SU-DHL-6 (cell line): Measurements from ENCODE around the gene MFSD11.

ENCODE experiments used
- H2AFZ ChIP-seq: fragments of 200-600 bp; sonication (generic); 2 replicates; pipeline ENCODE4 v1.6.1; 2014; ENCODE audit warnings: low read depth, mild to moderate bottlenecking, moderate library complexity, mixed read lengths, antibody characterized with exemption, low read length; ENCODE audit not compliant: severe bottlenecking
- H3F3A ChIP-seq: fragments of 200-600 bp; shearing (Covaris generic); 2 replicates; pipeline ENCODE4 v1.6.0; 2016; ENCODE audit warnings: antibody characterized with exemption, mild to moderate bottlenecking; ENCODE audit not compliant: insufficient read depth
- H3K27ac ChIP-seq: fragments of 200-600 bp; sonication (generic); 2 replicates; pipeline ENCODE4 v1.5.1; 2016; ENCODE audit warnings: low read depth, mild to moderate bottlenecking, low read length, moderate library complexity, mixed read lengths
- H3K27me3 ChIP-seq: fragments of 200-600 bp; sonication (generic), shearing (Covaris generic); 2 replicates; pipeline ENCODE4 v1.6.0; 2014; ENCODE audit warnings: mild to moderate bottlenecking, low read length
- H3K36me3 ChIP-seq: fragments of 200-600 bp; sonication (generic); 2 replicates; pipeline ENCODE4 v1.6.1; 2014; ENCODE audit warnings: mild to moderate bottlenecking, low read length, mixed read lengths
- H3K4me2 ChIP-seq: fragments of 300-600, 200-600 bp; shearing (Covaris generic), sonication (generic); 2 replicates; pipeline ENCODE4 v1.6.0; 2014; ENCODE audit warnings: low read length, low read depth, mild to moderate bottlenecking; ENCODE audit not compliant: poor library complexity, severe bottlenecking
- H3K4me3 ChIP-seq: fragments of 200-600 bp; sonication (generic); 2 replicates; pipeline ENCODE4 v1.5.1; 2014; ENCODE audit warnings: antibody characterized with exemption, low read length, mild to moderate bottlenecking, mixed read lengths; ENCODE audit not compliant: insufficient read depth, poor library complexity, severe bottlenecking
- H3K79me2 ChIP-seq: fragments of 200-600 bp; sonication (generic); 2 replicates; pipeline ENCODE4 v1.6.1; 2014; ENCODE audit warnings: mild to moderate bottlenecking, low read length, moderate library complexity; ENCODE audit not compliant: insufficient read depth
- H3K9ac ChIP-seq: fragments of 200-600 bp; sonication (generic); 2 replicates; pipeline ENCODE4 v1.7.0; 2014; ENCODE audit warnings: mild to moderate bottlenecking, low read length
- H3K9me2 ChIP-seq: fragments of 200-600 bp; sonication (generic); replicated peaks from 2 replicates; pipeline ENCODE4 v1.6.1; 2014; ENCODE audit warnings: low read length; ENCODE audit not compliant: insufficient read depth
- H3K9me3 ChIP-seq: fragments of 200-600 bp; sonication (generic); 2 replicates; pipeline ENCODE4 v1.6.1; 2014; ENCODE audit warnings: low read length, mixed read lengths; ENCODE audit not compliant: insufficient read depth
- H4K20me1 ChIP-seq: fragments of 200-600 bp; sonication (generic); 2 replicates; pipeline ENCODE4 v1.6.1; 2014; ENCODE audit warnings: low read depth, mild to moderate bottlenecking, antibody characterized with exemption, low read length, moderate library complexity, mixed read lengths
- CTCF ChIP-seq: fragments of 200-600 bp; sonication (generic); IDR thresholded peaks from one replicate; pipeline ENCODE4 v1.5.1; 2017; ENCODE audit warnings: antibody characterized with exemption, mild to moderate bottlenecking, low read length, moderate library complexity; ENCODE audit not compliant: insufficient read depth, poor library complexity, severe bottlenecking
- EZH2phosphoT487 ChIP-seq: fragments of 200-600 bp; sonication (generic), shearing (Covaris generic); conservative IDR thresholded peaks from 2 replicates; pipeline ENCODE4 v1.6.1; 2018; ENCODE audit warnings: mild to moderate bottlenecking, antibody characterized with exemption, low read length, moderate library complexity, mixed read lengths

MFSD11 gene

DNA sequence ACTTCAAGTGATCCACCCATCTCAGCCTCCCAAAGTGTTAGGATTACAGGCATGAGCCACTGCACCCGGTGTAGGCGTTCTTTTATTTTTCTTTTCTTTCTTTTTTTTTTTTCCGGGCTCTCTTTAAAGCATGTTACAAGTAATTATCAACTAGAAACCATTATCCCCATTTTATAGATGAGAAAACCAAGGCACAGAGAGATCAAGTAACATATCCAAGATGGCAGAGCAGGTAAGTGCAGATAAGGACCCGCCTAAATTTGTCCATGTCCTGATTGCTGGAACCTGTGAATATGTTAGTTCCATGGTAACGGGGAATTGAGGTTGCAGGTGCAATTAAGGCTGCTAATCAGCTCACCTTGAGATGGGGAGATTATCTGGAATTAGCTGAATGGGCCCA lies 54.4 kb downstream of the MFSD11 start:
- Histone ChIP-seq H3K4me3 (no peak overlapping the region), H3K79me2 (no peaks in the 10 kb centered on the region), H3K9me3 (no peaks in the 10 kb centered on the region), H3K36me3 (no peaks in the 10 kb centered on the region), H2AFZ (no peak overlapping the region), H4K20me1 (no peaks in the 10 kb centered on the region), H3K9ac (no peak overlapping the region), H3K27ac (no peak overlapping the region), H3F3A (no peaks in the 10 kb centered on the region), H3K4me2 (no peak overlapping the region), H3K27me3 (no peaks in the 10 kb centered on the region), H3K9me2 (no peaks in the 10 kb centered on the region)
- no peak for TF ChIP-seq EZH2phosphoT487
- TF ChIP-seq CTCF: no peak

- H3K27me3 ChIP-seq: no peaks in the 10 kb centered on the region
- H3K9ac ChIP-seq: no peak overlapping the region
- H3K4me2 ChIP-seq: no peak overlapping the region
- no peak overlapping the region for H3K27ac ChIP-seq
- H3F3A ChIP-seq: no peaks in the 10 kb centered on the region
- H3K9me3 ChIP-seq: no peaks in the 10 kb centered on the region
- H2AFZ ChIP-seq: no peak overlapping the region
- no peaks in the 10 kb centered on the region for H3K36me3 ChIP-seq
- TF ChIP-seq EZH2phosphoT487 (no peak), CTCF (no peak)
- H3K79me2 ChIP-seq: no peaks in the 10 kb centered on the region
- H3K4me3 ChIP-seq: no peak overlapping the region
- no peaks in the 10 kb centered on the region for H3K9me2 ChIP-seq
- H4K20me1 ChIP-seq: no peaks in the 10 kb centered on the region
Observed at GRCh38 chr17:76793775-76794174, 55.9 kb downstream of the MFSD11 start.

DNA sequence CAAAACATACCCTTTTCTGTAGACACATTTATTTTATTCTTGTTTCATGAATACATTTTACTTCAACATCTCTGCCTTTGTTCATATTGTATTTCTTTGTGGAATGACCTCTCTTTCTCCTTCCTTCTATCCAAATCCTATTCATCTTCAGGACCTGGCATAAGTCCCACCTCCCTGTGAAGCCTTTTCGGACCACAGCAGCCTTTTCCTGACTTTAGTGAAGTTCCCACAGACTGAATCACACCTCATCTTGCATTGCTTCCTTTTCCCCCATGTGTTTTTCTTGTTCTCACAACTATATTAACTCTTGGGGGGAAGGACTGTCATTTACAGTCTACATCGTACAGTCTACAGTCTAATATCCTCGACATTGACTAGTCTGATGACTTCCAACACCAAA lies 58.2 kb downstream of the MFSD11 start:
- no peaks in the 10 kb centered on the region for H3K9me2 ChIP-seq
- no peaks in the 10 kb centered on the region for H3F3A ChIP-seq
- H2AFZ ChIP-seq: no peak overlapping the region
- H4K20me1 ChIP-seq: no peaks in the 10 kb centered on the region
- H3K27me3 ChIP-seq: no peaks in the 10 kb centered on the region
- H3K27ac ChIP-seq: no peak overlapping the region
- no peak overlapping the region for H3K9ac ChIP-seq
- H3K4me2 ChIP-seq: no peak overlapping the region
- H3K9me3 ChIP-seq: no peaks in the 10 kb centered on the region
- no peaks in the 10 kb centered on the region for H3K36me3 ChIP-seq
- H3K79me2 ChIP-seq: no peaks in the 10 kb centered on the region
- no peak overlapping the region for H3K4me3 ChIP-seq
- TF ChIP-seq CTCF: no peak
- TF ChIP-seq EZH2phosphoT487: no peak
